ENCODE measurements around the gene PLXNC1.

The PLXNC1 gene

GRCh38 chr12:94191023-94191422 lies 42.6 kb downstream of the PLXNC1 start:
- DNase-seq: no peak
- intact Hi-C loops (cut with DNase I): no loop called here

GRCh38 chr12:94191811-94192210 lies 43.4 kb downstream of the PLXNC1 start:
- intact Hi-C loops (cut with DNase I): no loop called here
- no peak for DNase-seq

- intact Hi-C loops (cut with DNase I): no loop called here
These were observed 44.1 kb downstream of the PLXNC1 start for GRCh38 chr12:94192506-94192905.

GRCh38 chr12:94193168-94193567 lies 44.8 kb downstream of the PLXNC1 start:
- DNase-seq: no peak
- intact Hi-C loops (cut with DNase I): no loop called here

More at GRCh38 chr12:94192506-94192905, 44.1 kb downstream of the PLXNC1 start:
- DNase-seq: no peak

- intact Hi-C loops (cut with DNase I): no loop called here
- DNase-seq: no peak
These were observed 47.1 kb downstream of the PLXNC1 start for GRCh38 chr12:94195483-94195882.

GRCh38 chr12:94198469-94198868 lies 50.1 kb downstream of the PLXNC1 start:
- intact Hi-C loops (cut with DNase I): no loop called here
- DNase-seq: no peak

GRCh38 chr12:94198872-94199271 lies 50.5 kb downstream of the PLXNC1 start:
- no peak for DNase-seq
- intact Hi-C loops (cut with DNase I): no loop called here

GRCh38 chr12:94200069-94200468 lies 51.7 kb downstream of the PLXNC1 start:
- no peak for DNase-seq
- intact Hi-C loops (cut with DNase I): no loop called here

GRCh38 chr12:94200695-94201094 lies 52.3 kb downstream of the PLXNC1 start:
- intact Hi-C loops (cut with DNase I): no loop called here
- no peak for DNase-seq

GRCh38 chr12:94202245-94203180 lies 54.1 kb downstream of the PLXNC1 start:
- DNase-seq: no peak
- intact Hi-C loops (cut with DNase I): no loop called here

GRCh38 chr12:94203181-94203546 lies 54.8 kb downstream of the PLXNC1 start:
- no peak for DNase-seq

GRCh38 chr12:94203796-94204195 lies 55.4 kb downstream of the PLXNC1 start:
- no peak for DNase-seq
- intact Hi-C loops (cut with DNase I): no loop called here

More at GRCh38 chr12:94203181-94203546, 54.8 kb downstream of the PLXNC1 start:
- intact Hi-C loops (cut with DNase I): no loop called here

- intact Hi-C loops (cut with DNase I): no loop called here
- DNase-seq: no peak
These were observed 56.3 kb downstream of the PLXNC1 start for GRCh38 chr12:94204499-94205247.

- intact Hi-C loops (cut with DNase I): no loop called here
- no peak for DNase-seq
These were observed 57.4 kb downstream of the PLXNC1 start for GRCh38 chr12:94205822-94206221.

- DNase-seq: no peak
These were observed 58.5 kb downstream of the PLXNC1 start for GRCh38 chr12:94206886-94207285.

GRCh38 chr12:94207467-94207848 lies 59.1 kb downstream of the PLXNC1 start:
- intact Hi-C loops (cut with DNase I): no loop called here
- no peak for DNase-seq

More at GRCh38 chr12:94206886-94207285, 58.5 kb downstream of the PLXNC1 start:
- intact Hi-C loops (cut with DNase I): no loop called here

- DNase-seq: peak in 10 of 42 donors; percentile 8 to 46 (median 27)
- intact Hi-C loops (cut with DNase I): no loop called here
These were observed 59.7 kb downstream of the PLXNC1 start for GRCh38 chr12:94207849-94208621.

- intact Hi-C loops (cut with DNase I): no loop called here
These were observed 60.2 kb downstream of the PLXNC1 start for GRCh38 chr12:94208622-94208966.

GRCh38 chr12:94209240-94209639 lies 60.9 kb downstream of the PLXNC1 start:
- intact Hi-C loops (cut with DNase I): no loop called here
- no peak for DNase-seq

More at GRCh38 chr12:94208622-94208966, 60.2 kb downstream of the PLXNC1 start:
- no peak for DNase-seq

GRCh38 chr12:94211021-94211420 lies 62.6 kb downstream of the PLXNC1 start:
- DNase-seq: no peak
- intact Hi-C loops (cut with DNase I): no loop called here

Measured in head of caudate nucleus (tissue), 42 donors.